Measurements from ENCODE around the gene ZNF853.
"Not testable (repeated sequence)": the region's sequence is repeated elsewhere in the genome, so short reads cannot be mapped to it uniquely, and the experiment has no call there.

The ZNF853 gene

GRCh38 chr7:6614953-6615722 lies at the start of gene ZNF853:
ZNF853 (plus strand) TSS chr7:6615610; CDS start chr7:6616175, 565 bp downstream.
- peak; percentile 64 for DNase-seq

DNA sequence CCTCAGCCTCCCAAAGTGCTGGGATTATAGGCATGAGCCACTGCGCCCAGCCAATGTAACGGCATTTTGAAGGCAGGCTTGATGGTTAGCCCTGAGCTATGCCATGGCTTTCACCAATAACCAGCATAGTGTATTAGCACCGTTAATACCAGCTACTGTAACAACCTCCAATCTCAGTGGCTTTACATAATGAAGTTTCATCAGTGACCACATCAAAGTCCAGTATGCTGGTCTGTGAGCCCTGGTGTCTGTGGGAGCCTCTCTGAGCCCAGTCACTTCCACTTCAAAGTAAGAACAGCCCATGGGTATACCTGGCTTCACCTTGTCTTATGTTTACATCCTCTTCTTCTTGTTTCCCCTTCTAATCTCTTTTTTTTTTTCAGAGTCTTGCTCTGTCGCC lies 49.8 kb upstream of the ZNF853 start:
- DNase-seq, result no peak

GRCh38 chr7:6567886-6568285 lies 47.5 kb upstream of the ZNF853 start:
- DNase-seq, result no peak

DNA sequence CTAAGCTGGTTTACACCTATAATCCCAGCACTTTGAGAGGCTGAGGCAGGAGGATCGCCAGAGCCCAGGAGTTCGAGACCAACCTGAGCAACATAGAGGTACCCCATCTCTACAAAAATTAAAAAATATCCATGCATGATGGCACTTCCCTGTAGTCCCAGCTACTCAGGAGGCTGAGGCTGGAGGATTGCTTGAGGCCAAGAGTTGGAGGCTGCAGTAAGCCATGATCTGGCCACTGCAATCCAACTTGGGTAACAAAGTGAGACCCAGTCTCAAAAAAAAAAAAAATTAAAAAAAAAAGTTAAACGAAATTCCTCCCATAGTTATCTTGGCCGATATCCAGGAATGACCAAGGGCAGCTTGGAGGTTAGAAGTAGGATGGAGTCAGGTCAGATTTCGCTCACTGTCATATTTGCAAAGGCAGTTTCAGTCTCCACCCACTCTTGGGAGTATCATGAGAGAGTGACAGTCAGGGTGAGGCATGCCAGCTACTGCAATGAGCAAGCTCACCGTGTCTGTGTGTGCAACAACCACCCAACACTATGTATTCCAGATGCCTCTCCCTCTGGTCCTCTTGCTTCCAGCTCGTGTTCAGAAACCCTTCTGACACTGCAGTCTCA lies 44.1 kb upstream of the ZNF853 start:
- no peak for DNase-seq

- no peak for DNase-seq
Observed at GRCh38 chr7:6575281-6576023, 40.0 kb upstream of the ZNF853 start.

GRCh38 chr7:6576024-6576866 lies 39.2 kb upstream of the ZNF853 start:
- DNase-seq, result no peak

DNA sequence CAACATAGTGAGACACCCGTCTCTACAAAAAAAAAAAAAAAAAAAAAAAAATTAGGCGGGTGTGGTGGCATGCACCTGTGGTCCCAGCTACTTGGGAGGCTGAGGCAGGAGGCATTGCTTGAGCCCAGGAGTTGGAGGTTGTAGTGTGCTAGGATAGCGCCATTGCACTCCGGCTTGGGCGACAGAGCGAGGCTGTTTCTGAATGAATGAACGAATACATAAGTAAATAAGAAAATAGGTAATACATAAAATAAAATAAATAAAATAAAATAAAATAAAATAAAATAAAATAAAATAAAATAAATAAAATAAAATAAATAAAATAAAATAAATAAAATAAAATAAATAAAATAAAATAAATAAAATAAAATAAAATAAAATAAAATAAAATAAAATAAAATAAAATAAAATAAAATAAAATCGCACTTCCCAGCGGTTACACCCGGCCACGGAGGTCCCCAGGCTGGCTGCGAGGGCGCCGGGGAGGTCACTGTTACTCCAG lies 38.5 kb upstream of the ZNF853 start:
- peak; percentile 76 for DNase-seq

GRCh38 chr7:6577369-6578113 lies 37.9 kb upstream of the ZNF853 start, which contains the start of gene ZDHHC4:
ZDHHC4 (plus strand) TSS chr7:6577454; CDS start chr7:6580562, 3,108 bp downstream.
- DNase-seq, result peak; percentile 95

- DNase-seq, result no peak
Observed at GRCh38 chr7:6578114-6579084, 37.0 kb upstream of the ZNF853 start.

DNA sequence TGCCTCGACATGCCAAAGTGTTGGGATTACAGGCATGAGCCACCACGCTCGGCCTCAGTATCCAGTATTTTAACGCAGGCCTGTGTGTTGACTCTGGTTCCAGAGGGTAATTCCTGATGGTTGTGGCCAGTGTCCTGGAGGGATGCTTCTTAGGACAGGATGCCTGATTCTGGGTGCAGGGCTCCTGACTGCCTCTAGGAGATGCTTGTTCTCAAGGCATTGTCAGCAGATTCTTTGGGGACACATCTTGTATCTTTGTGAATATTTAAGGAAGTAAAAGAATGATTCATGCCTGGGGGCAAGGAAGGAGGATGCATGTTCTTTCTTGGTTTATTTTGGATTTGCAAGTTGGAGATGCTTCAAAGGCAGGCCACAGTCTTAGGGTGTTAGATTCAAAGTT lies 36.0 kb upstream of the ZNF853 start:
- no peak for DNase-seq

- DNase-seq, result not testable (repeated sequence)
Observed at GRCh38 chr7:6585746-6586432, 29.5 kb upstream of the ZNF853 start.

DNA sequence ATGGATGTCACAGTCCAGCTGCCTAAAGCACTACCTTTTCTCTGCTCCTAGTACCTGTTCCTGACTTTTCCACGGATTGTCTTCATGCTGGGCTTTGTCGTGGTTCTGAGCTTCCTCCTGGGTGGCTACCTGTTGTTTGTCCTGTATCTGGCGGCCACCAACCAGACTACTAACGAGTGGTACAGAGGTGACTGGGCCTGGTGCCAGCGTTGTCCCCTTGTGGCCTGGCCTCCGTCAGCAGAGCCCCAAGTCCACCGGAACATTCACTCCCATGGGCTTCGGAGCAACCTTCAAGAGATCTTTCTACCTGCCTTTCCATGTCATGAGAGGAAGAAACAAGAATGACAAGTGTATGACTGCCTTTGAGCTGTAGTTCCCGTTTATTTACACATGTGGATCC lies 26.8 kb upstream of the ZNF853 start:
- DNase-seq, result no peak

- no peak for DNase-seq
Observed at GRCh38 chr7:6589151-6589828, 26.1 kb upstream of the ZNF853 start.

DNA sequence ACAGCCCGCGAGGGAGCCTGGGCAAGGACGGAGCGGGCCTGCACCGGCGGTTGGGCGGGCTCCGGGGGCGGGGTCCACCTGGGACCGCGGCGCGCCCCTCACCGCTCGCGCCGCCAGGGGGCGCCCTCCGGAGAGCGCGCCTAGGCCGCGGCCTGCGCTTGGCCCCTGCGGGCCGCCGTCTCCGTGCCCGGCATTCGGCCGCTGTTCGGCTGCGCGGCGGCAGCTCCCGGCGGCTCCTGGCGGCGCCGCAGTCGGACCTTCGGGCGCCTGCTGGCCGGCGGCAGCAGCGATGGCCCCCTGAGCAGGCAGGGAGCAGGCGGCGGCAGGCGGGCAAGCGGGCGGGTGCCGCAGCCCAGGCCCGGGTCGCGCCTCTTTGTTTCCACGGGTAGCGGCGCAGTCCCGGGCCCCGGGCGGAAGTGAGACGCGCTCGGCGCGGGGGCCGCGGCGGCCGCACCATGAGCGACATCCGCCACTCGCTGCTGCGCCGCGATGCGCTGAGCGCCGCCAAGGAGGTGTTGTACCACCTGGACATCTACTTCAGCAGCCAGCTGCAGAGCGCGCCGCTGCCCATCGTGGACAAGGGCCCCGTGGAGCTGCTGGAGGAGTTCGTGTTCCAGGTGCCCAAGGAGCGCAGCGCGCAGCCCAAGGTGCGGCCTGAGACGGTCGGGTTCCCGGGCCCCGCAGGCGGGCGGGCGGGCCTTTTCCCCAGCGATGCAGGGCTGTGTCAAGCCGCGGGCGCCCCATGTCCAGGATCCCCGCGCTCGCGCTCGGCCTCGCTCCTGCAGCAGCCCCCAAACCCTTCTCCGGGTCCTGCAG lies 25.4 kb upstream of the ZNF853 start, which contains the start of gene INTS15:
Gene INTS15, plus strand, starts transcription at position 193 of the 816 bp plus-strand sequence. Its CDS starts 263 bp downstream, at position 456.
- peak; percentile 93 for DNase-seq

GRCh38 chr7:6590645-6591110 lies 24.7 kb upstream of the ZNF853 start:
- DNase-seq, result no peak

- DNase-seq, result no peak
Observed at GRCh38 chr7:6600093-6600492, 15.3 kb upstream of the ZNF853 start.

- no peak for DNase-seq
Observed at GRCh38 chr7:6604458-6604857, 11.0 kb upstream of the ZNF853 start.

All from eye (tissue), 1 donor.